OCI-LY3 (cell line): ENCODE results near the gene TREML4.

Experiments
- EZH2phosphoT487 ChIP-seq: fragments of 200-600 bp; shearing (Covaris generic); IDR thresholded peaks from 2 replicates; pipeline ENCODE4 v1.6.1; 2018; ENCODE audit warnings: antibody characterized with exemption, mixed run types, low read depth
- TF ChIP-seq, protein P1 (sequence below): fragments of 200-600, 300-600 bp; sonication (generic); IDR thresholded peaks from 2 replicates; pipeline ENCODE4 v1.5.1; 2014; ENCODE audit warnings: antibody characterized with exemption, low read length, low read depth

DNA sequence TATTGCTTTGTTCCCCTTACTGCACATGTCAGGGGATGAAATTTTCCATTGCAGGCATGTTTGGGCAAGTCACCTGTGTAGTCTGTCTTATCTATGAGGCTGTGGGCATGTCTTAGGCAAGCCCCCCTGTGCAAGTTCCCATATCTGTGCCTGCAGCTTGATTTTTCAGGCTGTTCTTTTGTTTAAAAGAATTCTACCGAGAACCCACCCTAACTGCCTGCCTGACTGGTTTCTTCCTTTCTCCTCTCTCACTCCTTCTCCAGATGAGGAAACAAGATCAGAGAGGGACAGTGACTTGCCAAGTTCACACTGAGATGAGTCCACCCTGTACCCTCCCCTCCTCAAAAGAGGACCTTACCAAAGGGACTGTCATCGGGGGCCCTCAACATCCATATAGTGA lies 38.2 kb upstream of the TREML4 start:
- TF ChIP-seq, protein P1, sequence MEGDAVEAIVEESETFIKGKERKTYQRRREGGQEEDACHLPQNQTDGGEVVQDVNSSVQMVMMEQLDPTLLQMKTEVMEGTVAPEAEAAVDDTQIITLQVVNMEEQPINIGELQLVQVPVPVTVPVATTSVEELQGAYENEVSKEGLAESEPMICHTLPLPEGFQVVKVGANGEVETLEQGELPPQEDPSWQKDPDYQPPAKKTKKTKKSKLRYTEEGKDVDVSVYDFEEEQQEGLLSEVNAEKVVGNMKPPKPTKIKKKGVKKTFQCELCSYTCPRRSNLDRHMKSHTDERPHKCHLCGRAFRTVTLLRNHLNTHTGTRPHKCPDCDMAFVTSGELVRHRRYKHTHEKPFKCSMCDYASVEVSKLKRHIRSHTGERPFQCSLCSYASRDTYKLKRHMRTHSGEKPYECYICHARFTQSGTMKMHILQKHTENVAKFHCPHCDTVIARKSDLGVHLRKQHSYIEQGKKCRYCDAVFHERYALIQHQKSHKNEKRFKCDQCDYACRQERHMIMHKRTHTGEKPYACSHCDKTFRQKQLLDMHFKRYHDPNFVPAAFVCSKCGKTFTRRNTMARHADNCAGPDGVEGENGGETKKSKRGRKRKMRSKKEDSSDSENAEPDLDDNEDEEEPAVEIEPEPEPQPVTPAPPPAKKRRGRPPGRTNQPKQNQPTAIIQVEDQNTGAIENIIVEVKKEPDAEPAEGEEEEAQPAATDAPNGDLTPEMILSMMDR: no peak
- no peak for TF ChIP-seq EZH2phosphoT487
